Fibroblast of skin of right biceps (primary cell): Measurements from ENCODE around the gene CLEC4D.
"Not testable (repeated sequence)": the region's sequence is repeated elsewhere in the genome, so short reads cannot be mapped to it uniquely, and the experiment has no call there.

Experiments
- DNase-seq: peaks from one replicate; pipeline ENCODE4 v3.0.0-alpha.2; 2013

Gene CLEC4D

GRCh38 chr12:8513256-8513655 is at the start of gene CLEC4D:
Gene CLEC4D (plus strand): TSS chr12:8513503. CDS start chr12:8513733, 230 bp downstream.
- DNase-seq, result no peak

- no peak for DNase-seq
These were observed 47.9 kb upstream of the CLEC4D start for GRCh38 chr12:8465301-8465996.

- no peak for DNase-seq
These were observed 47.1 kb upstream of the CLEC4D start for GRCh38 chr12:8466241-8466640.

GRCh38 chr12:8471090-8471489 is 42.2 kb upstream of the CLEC4D start:
- no peak for DNase-seq

GRCh38 chr12:8475508-8476203 is 37.6 kb upstream of the CLEC4D start:
- no peak for DNase-seq

GRCh38 chr12:8482571-8483061 is 30.7 kb upstream of the CLEC4D start:
- DNase-seq, result no peak

- DNase-seq, result no peak
These were observed 30.2 kb upstream of the CLEC4D start for GRCh38 chr12:8483079-8483478.

- DNase-seq, result no peak
These were observed 21.4 kb upstream of the CLEC4D start for GRCh38 chr12:8491646-8492530.

- DNase-seq, result no peak
These were observed 20.2 kb upstream of the CLEC4D start for GRCh38 chr12:8493084-8493483.

GRCh38 chr12:8495671-8496070 is 17.6 kb upstream of the CLEC4D start:
- not testable (repeated sequence) for DNase-seq

- not testable (repeated sequence) for DNase-seq
These were observed 17.2 kb upstream of the CLEC4D start for GRCh38 chr12:8496074-8496473.

GRCh38 chr12:8499616-8500015 is 13.7 kb upstream of the CLEC4D start:
- no peak for DNase-seq

- no peak for DNase-seq
These were observed 11.6 kb upstream of the CLEC4D start for GRCh38 chr12:8501720-8502119.

- DNase-seq, result no peak
These were observed 9.0 kb upstream of the CLEC4D start for GRCh38 chr12:8504351-8504750.

GRCh38 chr12:8507596-8507995 is 5.7 kb upstream of the CLEC4D start:
- no peak for DNase-seq

- DNase-seq, result no peak
These were observed 5.1 kb upstream of the CLEC4D start for GRCh38 chr12:8508223-8508622.

GRCh38 chr12:8508910-8509841 is 4.1 kb upstream of the CLEC4D start:
- no peak for DNase-seq

GRCh38 chr12:8517971-8518370 is 4.7 kb downstream of the CLEC4D start:
- DNase-seq, result no peak

GRCh38 chr12:8519171-8519570 is 5.9 kb downstream of the CLEC4D start:
- no peak for DNase-seq

GRCh38 chr12:8527250-8528130 is 14.2 kb downstream of the CLEC4D start:
- no peak for DNase-seq

- DNase-seq, result no peak
These were observed 18.7 kb downstream of the CLEC4D start for GRCh38 chr12:8532045-8532444.
